Measurements from ENCODE around the gene ZFP2.
"Not testable (repeated sequence)": the region's sequence is repeated elsewhere in the genome, so short reads cannot be mapped to it uniquely, and the experiment has no call there.

Gene ZFP2

DNA sequence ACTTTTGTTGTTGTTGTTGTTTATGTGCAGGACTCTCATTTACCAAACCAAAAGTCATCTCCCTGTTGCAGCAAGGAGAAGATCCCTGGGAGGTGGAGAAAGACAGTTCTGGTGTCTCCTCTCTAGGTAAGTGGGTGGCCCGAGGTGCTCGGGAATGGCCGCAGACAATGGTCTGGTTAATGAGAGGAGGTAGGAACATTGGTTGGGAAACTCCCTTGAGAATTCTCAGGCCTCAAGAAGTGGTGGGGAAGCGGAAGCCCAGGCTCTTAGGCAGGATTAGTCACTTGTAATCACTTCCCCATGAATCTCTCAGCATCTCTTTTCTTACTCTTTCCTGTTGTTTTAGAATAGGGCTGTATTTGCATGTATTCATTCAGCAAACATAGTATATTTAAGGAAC is 28.8 kb upstream of the ZFP2 start:
- TF ChIP-seq, protein P1, sequence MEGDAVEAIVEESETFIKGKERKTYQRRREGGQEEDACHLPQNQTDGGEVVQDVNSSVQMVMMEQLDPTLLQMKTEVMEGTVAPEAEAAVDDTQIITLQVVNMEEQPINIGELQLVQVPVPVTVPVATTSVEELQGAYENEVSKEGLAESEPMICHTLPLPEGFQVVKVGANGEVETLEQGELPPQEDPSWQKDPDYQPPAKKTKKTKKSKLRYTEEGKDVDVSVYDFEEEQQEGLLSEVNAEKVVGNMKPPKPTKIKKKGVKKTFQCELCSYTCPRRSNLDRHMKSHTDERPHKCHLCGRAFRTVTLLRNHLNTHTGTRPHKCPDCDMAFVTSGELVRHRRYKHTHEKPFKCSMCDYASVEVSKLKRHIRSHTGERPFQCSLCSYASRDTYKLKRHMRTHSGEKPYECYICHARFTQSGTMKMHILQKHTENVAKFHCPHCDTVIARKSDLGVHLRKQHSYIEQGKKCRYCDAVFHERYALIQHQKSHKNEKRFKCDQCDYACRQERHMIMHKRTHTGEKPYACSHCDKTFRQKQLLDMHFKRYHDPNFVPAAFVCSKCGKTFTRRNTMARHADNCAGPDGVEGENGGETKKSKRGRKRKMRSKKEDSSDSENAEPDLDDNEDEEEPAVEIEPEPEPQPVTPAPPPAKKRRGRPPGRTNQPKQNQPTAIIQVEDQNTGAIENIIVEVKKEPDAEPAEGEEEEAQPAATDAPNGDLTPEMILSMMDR (IDR thresholded peaks at IDR 0.05; ENCODE audit: low read depth, low read length) = no peak
- no peak for DNase-seq (ENCODE audit: extremely low read depth, low read depth)

DNA sequence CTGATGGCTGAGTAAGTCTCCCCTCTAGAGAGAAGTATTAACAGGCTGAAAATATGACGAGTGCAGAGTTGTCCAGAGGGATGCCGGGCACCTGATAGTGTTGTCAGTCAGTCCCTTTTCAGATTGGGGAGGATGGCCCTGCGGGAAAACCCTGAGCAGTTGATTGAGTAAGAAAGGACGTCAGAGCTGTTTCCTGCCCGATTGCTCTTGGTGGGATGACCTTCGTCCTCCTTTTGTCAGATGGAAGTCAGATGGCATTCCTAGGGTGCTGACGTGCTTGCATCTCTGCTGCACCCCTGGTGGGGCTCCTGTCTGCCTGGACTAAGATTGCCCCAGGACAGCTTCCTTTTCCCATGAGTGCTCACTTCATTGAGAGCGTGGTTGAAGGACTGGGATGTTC is 26.1 kb upstream of the ZFP2 start:
- TF ChIP-seq, protein P1 (IDR thresholded peaks at IDR 0.05; ENCODE audit: low read depth, low read length) = no peak

DNA sequence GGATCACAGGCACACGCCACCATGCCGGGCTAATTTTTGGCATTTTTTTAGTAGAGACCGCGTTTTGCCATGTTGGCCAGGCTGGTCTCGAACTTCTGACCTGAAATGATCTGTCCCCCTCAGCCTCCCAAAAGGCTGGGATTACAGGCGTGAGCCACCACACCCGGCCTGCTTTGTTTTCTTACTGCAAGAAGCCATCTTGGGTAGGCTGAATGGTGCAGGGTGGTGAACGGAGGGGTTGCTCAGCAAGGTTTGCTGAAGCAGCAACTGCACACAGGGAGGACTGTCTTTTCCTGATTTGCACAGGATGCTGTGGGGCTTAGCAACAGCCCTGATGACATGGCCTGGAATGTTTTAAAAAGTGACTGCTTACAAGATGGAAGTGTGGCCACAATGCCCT is 25.3 kb upstream of the ZFP2 start:
- TF ChIP-seq, protein P1 (IDR thresholded peaks at IDR 0.05; ENCODE audit: low read depth, low read length) = no peak
- DNase-seq (ENCODE audit: extremely low read depth, low read depth) = no peak

More for the DNA sequence above, 26.1 kb upstream of the ZFP2 start:
- no peak for DNase-seq (ENCODE audit: extremely low read depth, low read depth)

DNA sequence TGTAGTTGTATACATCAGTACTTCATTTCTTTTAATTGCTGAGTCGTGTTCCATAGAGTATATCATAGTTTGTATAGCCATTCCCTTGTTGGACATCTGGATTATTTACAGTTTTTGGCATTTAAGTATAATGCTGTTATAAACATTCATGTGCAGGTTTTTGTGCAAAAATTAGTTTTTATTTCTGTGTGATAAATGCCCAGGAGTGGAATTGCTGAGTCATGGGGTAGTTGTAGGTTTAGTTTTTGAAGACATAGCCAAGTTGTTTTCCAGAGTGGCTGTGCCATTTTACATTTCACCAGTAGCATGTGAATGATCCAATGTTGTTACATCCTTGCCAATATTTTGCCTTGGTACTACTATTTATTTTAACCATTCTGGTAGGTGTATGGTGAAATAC is 23.4 kb upstream of the ZFP2 start:
- TF ChIP-seq, protein P1 (IDR thresholded peaks at IDR 0.05; ENCODE audit: low read depth, low read length) = no peak
- no peak for DNase-seq (ENCODE audit: extremely low read depth, low read depth)

DNA sequence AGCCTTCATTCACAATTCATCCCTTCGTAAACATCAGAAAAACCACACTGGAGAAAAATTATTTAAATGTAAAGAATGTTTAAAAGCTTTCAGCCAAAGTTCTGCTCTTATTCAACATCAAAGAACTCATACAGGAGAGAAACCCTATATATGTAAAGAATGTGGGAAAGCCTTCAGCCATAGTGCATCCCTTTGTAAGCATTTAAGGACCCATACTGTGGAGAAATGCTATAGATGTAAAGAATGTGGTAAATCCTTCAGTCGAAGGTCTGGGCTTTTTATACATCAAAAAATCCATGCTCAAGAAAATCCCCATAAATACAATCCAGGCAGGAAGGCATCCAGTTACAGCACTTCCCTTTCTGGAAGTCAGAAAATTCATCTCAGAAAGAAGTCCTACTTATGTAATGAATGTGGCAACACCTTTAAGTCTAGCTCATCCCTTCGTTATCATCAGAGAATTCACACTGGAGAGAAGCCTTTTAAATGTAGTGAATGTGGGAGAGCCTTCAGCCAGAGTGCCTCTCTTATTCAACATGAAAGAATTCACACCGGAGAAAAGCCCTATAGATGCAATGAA is 12.5 kb upstream of the ZFP2 start:
- not testable (repeated sequence) for DNase-seq (ENCODE audit: extremely low read depth, low read depth)

DNA sequence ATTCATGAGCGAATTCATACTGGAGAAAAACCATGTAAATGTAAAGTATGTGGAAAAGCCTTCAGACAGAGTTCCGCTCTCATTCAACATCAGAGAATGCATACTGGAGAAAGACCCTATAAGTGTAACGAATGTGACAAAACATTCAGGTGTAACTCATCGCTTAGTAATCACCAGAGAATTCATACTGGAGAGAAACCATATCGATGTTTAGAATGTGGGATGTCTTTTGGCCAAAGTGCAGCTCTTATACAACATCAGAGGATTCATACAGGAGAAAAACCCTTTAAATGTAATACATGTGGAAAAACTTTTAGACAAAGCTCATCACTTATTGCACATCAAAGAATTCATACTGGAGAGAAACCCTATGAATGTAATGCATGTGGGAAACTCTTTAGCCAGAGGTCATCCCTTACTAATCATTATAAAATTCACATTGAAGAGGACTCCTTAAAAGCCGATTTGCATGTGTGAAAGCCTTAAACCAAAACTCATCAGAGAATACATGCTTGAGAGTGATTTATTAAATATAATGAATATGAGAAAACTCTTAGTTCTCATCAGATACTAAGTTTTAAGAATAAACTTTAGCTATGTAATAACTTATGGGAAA is 11.8 kb upstream of the ZFP2 start:
- no peak for DNase-seq (ENCODE audit: extremely low read depth, low read depth)
- TF ChIP-seq, protein P1 (IDR thresholded peaks at IDR 0.05; ENCODE audit: low read depth, low read length) = no peak

DNA sequence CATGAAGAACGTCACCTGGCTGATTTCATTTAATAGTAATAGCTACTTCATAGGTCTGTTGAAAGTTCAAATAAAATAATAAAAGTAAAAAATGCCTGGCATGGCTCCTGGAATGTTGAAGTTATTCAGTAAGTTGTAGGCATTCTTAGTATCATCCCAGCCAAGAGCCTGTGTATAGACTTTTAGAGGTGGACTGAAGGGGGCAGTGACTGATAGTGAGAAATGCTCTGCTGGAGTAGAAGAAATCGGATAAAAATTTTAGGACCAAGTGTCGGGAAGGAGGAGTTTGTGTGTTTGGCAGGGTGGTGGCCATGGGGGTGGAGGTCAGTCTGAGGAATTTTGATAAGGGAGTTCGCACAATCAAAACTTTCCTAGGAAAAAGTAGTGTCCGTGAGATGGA is 3.6 kb downstream of the ZFP2 start:
- TF ChIP-seq, protein P1 (IDR thresholded peaks at IDR 0.05; ENCODE audit: low read depth, low read length) = no peak
- no peak for DNase-seq (ENCODE audit: extremely low read depth, low read depth)

DNA sequence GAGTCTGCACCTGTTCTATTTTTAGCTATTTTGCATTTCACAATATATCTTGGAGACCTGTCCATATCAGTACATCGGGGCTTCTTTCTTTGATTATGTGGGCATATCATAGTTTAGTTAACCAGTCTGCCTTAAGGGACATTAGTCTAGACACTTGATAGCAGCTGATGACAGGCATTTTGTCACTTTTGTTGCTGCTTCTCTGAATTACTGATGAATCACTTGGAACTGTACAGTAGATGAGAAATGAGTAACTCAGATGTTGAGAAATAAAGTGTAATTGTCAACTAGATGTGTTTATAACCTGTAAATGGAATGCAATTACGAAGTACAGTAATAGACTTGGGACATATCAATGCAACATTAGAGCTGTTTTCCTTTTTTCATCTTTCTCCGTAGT is 7.1 kb downstream of the ZFP2 start:
- TF ChIP-seq, protein P1 (IDR thresholded peaks at IDR 0.05; ENCODE audit: low read depth, low read length) = no peak
- no peak for DNase-seq (ENCODE audit: extremely low read depth, low read depth)

Measured in AG09319 (cell line).